LNCaP clone FGC (cell line): ENCODE measurements around the gene PYGL.
"Not testable (repeated sequence)": the region's sequence is repeated elsewhere in the genome, so short reads cannot be mapped to it uniquely, and the experiment has no call there.

Source experiments
- DNase-seq: peaks from one replicate; pipeline ENCODE4 v3.0.0-alpha.2; 2011; ENCODE audit warnings: low read depth
- H3K4me3 ChIP-seq: 2 replicates; pipeline ENCODE4 v1.5.1; 2011; ENCODE audit warnings: mild to moderate bottlenecking, low read depth, low read length, control low read depth
- TF ChIP-seq, protein P1 (sequence below): IDR thresholded peaks from 2 replicates; pipeline ENCODE4 v1.5.1; 2012; ENCODE audit warnings: mild to moderate bottlenecking; ENCODE audit not compliant: control insufficient read depth, insufficient read depth; ENCODE audit errors: extremely low read depth

PYGL gene

DNA sequence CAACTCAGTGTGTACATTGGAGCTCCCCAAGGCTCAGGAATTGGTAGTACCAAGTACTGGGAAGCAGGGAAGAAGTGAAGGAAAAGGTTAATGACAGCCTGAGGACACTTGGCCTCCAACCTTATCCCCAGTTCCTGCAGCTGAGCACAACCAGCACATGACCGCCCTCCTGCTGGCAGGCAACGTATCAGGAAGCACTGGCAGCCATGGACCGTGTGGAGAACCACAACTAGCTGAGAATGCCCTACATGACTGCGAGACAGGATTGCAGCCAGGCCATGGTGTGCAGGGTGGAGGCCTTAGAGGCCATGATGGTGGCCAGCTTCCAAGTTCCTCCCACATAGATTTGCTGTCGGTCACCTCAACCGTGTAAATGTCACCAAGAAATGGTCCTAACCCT lies 26.8 kb downstream of the PYGL start:
- TF ChIP-seq, protein P1, sequence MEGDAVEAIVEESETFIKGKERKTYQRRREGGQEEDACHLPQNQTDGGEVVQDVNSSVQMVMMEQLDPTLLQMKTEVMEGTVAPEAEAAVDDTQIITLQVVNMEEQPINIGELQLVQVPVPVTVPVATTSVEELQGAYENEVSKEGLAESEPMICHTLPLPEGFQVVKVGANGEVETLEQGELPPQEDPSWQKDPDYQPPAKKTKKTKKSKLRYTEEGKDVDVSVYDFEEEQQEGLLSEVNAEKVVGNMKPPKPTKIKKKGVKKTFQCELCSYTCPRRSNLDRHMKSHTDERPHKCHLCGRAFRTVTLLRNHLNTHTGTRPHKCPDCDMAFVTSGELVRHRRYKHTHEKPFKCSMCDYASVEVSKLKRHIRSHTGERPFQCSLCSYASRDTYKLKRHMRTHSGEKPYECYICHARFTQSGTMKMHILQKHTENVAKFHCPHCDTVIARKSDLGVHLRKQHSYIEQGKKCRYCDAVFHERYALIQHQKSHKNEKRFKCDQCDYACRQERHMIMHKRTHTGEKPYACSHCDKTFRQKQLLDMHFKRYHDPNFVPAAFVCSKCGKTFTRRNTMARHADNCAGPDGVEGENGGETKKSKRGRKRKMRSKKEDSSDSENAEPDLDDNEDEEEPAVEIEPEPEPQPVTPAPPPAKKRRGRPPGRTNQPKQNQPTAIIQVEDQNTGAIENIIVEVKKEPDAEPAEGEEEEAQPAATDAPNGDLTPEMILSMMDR, result no peak
- no peak overlapping the region for H3K4me3 ChIP-seq
- DNase-seq, result no peak

DNA sequence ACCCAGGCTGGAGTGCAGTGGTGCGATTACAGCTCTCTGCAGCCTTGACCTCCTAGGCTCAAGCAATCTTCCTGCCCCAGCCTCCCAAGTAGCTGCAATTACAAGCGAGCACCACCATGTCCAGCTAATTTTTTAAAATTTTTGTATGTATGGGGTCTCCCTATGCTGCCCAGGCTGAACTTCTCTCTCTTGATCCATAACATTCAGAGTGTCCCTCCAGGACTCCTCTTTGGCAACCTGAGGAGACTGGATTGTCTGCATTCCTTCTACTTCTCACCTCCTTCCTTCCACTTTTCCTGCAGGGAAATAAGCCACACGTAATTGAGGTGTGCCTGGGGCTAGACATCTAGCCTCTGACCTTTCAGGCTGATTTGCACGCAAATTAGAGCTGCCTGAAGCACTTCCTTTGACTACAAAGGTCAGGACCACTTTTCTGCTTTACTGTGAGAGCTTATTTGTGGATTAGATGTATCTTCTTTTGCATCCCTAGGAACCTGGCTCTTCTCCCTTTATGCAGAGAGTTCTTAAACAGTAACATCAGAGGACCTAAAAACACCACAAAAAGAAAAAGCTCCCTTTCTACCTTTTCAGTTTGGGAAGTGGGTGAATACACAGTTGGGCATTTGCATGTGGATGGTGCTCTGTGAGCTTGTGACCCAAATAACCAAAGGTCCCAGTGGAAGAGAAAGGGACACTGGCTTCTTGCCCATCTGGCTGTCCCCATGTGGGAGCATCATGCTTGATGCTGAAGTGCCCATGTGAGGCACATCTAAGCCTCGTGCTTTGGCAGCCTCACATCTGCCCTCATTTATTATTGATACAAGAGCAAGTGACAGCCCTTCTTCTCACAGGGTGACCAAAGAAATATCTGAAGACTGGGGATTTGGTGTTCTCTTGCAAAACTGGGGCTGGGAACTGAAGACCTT lies 33.5 kb downstream of the PYGL start:
- H3K4me3 ChIP-seq, result no peak overlapping the region
- no peak for DNase-seq
- TF ChIP-seq, protein P1, result no peak

GRCh38 chr14:50906326-50907065 lies 37.8 kb downstream of the PYGL start:
- TF ChIP-seq, protein P1, result no peak
- DNase-seq, result no peak
- H3K4me3 ChIP-seq, result no peak overlapping the region

DNA sequence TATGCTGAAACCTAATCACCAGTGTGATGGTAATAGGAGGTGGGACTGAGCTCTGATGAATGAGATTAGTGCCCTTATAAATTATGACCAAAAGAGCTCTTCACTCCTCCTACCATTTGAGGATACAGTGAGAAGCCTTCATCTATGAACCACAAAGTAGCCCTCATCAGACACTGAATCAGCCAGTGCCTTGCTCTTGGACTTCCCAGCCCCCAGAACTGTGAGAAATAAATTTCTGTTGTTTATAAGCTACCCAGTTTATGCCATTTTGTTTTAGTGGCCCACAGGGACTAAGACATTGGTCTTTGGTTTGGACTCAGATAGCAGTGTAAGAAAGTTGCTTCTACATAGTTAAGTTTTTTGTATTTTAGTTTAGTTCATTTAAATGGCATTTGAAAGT lies 39.6 kb downstream of the PYGL start:
- no peak for DNase-seq
- TF ChIP-seq, protein P1, result no peak
- no peak overlapping the region for H3K4me3 ChIP-seq

DNA sequence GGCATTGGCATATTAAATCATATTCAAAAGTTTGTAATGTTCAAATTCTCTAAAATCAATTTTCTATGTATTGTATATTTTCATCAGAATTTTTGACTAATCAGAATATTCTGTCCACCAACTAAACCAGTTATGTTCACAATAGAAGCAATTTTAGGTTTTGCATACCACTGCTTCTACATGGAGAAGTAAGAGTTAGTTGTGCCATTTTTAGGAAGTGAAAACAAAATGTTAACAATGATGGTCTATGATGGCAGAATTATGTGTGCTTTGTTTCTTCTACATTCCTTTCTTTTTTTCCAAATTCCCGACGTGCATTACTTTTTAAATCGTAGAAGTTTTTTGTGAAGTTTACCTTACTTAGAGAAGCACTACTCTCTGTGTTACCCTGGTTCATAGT lies 42.9 kb downstream of the PYGL start:
- no peak overlapping the region for H3K4me3 ChIP-seq
- TF ChIP-seq, protein P1, result no peak
- no peak for DNase-seq

GRCh38 chr14:50897658-50898175 lies 46.6 kb downstream of the PYGL start:
- H3K4me3 ChIP-seq, result no peak overlapping the region
- TF ChIP-seq, protein P1, result no peak
- DNase-seq, result no peak

- not testable (repeated sequence) for H3K4me3 ChIP-seq, DNase-seq
Measured at GRCh38 chr14:50897005-50897404, 47.3 kb downstream of the PYGL start.

GRCh38 chr14:50896421-50896820 lies 47.9 kb downstream of the PYGL start:
- DNase-seq, H3K4me3 ChIP-seq: not testable (repeated sequence)
